ENCODE data around the gene RNASEH2C.
"Not testable (repeated sequence)": the region's sequence is repeated elsewhere in the genome, so short reads cannot be mapped to it uniquely, and the experiment has no call there.

The RNASEH2C gene

DNA sequence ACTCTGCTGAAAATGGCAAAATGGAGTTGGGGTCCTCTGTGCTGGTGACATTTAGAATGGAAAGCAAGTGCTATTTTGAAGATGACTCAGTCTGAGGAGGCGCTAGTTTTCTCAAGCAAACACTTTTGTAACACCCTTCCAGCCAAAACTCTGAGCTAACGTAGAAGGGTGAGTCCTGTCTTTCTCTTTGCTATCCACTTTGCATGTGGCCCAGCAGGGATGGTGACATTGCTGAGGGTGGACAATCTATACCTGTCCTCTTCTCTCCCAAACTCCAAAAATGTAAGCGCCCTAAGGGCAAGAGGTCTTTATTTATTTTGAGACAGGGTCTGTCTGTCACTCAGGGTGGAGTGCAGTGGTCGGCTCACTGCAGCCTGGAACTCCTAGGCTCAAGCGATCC, 12.1 kb downstream of the RNASEH2C start:
- no peak overlapping the region for H3K4me3 ChIP-seq (ENCODE audit: low read depth, low read length)
- no peaks in the 10 kb centered on the region for H3K27me3 ChIP-seq (ENCODE audit: insufficient read depth, low read length)
- WGBS (ENCODE audit: extremely low coverage, insufficient coverage, insufficient read length): no CpG with 5 or more reads among the region's 5 CpGs
- peak overlapping the region; percentile 24 for H2BK5ac ChIP-seq (ENCODE audit: low read depth, low read length, poor library complexity)
- peaks cover 4% of the 10 kb centered on the region for H3K79me2 ChIP-seq (ENCODE audit: control insufficient read depth, insufficient read depth, low read length, poor library complexity)
- no peak overlapping the region for H3K18ac ChIP-seq (ENCODE audit: low read length)
- no peak overlapping the region for H4K8ac ChIP-seq (ENCODE audit: low read depth, low read length)
- H4K91ac ChIP-seq (ENCODE audit: low read depth, low read length): peak overlapping the region; percentile 69
- no peak overlapping the region for H2AFZ ChIP-seq (ENCODE audit: insufficient read depth, low read length, poor library complexity)
- H3K9me3 ChIP-seq (ENCODE audit: insufficient read depth, low read depth, low read length): no peaks in the 10 kb centered on the region
- peaks cover 9 to 10% of the 10 kb centered on the region in 2 experiments for H3K4me1 ChIP-seq (ENCODE audit: control insufficient read depth in 1 of 2, insufficient read depth in 2 of 2, low read length in 2 of 2)
- peaks cover 5 to 6% of the 10 kb centered on the region in 2 experiments for H3K36me3 ChIP-seq (ENCODE audit: control insufficient read depth in 1 of 2, insufficient read depth in 2 of 2, low read length in 2 of 2)
- no peak overlapping the region for H3K4ac ChIP-seq (ENCODE audit: low read depth, low read length)
- H2BK12ac ChIP-seq (ENCODE audit: low read length): no peak overlapping the region
- no peak overlapping the region for H3K27ac ChIP-seq (ENCODE audit: low read depth, low read length)
- no peak overlapping the region for H3K23ac ChIP-seq (ENCODE audit: low read length)
- H4K12ac ChIP-seq (ENCODE audit: low read depth, low read length): no peak overlapping the region
- H3K14ac ChIP-seq (ENCODE audit: low read length): no peak overlapping the region
- peaks cover 13% of the 10 kb centered on the region for H3K79me1 ChIP-seq (ENCODE audit: low read length)
- H3K9ac ChIP-seq (ENCODE audit: low read length): no peak overlapping the region
- no peak overlapping the region for H2AK5ac ChIP-seq (ENCODE audit: low read length)
- H3K4me2 ChIP-seq (ENCODE audit: low read length): no peak overlapping the region
- peak; percentile 57 to 83 for DNase-seq
- no peak overlapping the region for H2BK120ac ChIP-seq (ENCODE audit: insufficient read depth, low read length, poor library complexity)

DNA sequence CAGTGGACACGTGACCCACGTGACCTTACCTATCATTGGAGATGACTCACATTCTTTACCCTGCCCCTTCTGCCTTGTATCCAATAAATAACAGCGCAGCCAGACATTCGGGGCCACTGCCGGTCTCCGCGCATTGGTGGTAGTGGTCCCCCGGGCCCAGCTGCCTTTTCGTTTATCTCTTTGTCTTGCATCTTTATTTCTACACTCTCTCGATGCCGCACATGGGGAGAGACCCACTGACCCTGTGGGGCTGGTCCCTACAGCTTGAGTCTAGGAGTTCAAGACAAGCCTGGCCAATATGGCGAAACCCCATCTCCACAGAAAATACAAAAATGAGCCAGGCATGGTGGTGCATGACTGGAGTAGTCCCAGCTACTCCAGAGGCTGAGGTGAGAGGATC, 13.6 kb downstream of the RNASEH2C start:
- DNase-seq; H3K4me2 ChIP-seq (ENCODE audit: low read length); H2BK5ac ChIP-seq (ENCODE audit: low read depth, low read length, poor library complexity); H3K23ac ChIP-seq (ENCODE audit: low read length); H3K4ac ChIP-seq (ENCODE audit: low read depth, low read length); H4K91ac ChIP-seq (ENCODE audit: low read depth, low read length); H3K27me3 ChIP-seq (ENCODE audit: insufficient read depth, low read length); H2BK120ac ChIP-seq (ENCODE audit: insufficient read depth, low read length, poor library complexity); H2AFZ ChIP-seq (ENCODE audit: insufficient read depth, low read length, poor library complexity); H3K9ac ChIP-seq (ENCODE audit: low read length); H4K8ac ChIP-seq (ENCODE audit: low read depth, low read length); H3K36me3 ChIP-seq (ENCODE audit: control insufficient read depth in 1 of 2, insufficient read depth in 2 of 2, low read length in 2 of 2); H2AK5ac ChIP-seq (ENCODE audit: low read length); H3K9me3 ChIP-seq (ENCODE audit: insufficient read depth, low read depth, low read length); H3K4me3 ChIP-seq (ENCODE audit: low read depth, low read length); H3K79me2 ChIP-seq (ENCODE audit: control insufficient read depth, insufficient read depth, low read length, poor library complexity); H4K12ac ChIP-seq (ENCODE audit: low read depth, low read length); H3K4me1 ChIP-seq (ENCODE audit: control insufficient read depth in 1 of 2, insufficient read depth in 2 of 2, low read length in 2 of 2); H2BK12ac ChIP-seq (ENCODE audit: low read length); H3K27ac ChIP-seq (ENCODE audit: low read depth, low read length); H3K18ac ChIP-seq (ENCODE audit: low read length); H3K79me1 ChIP-seq (ENCODE audit: low read length); H3K14ac ChIP-seq (ENCODE audit: low read length): not testable (repeated sequence)
- no CpG with 5 or more reads among the region's 12 CpGs for WGBS (ENCODE audit: extremely low coverage, insufficient coverage, insufficient read length)

DNA sequence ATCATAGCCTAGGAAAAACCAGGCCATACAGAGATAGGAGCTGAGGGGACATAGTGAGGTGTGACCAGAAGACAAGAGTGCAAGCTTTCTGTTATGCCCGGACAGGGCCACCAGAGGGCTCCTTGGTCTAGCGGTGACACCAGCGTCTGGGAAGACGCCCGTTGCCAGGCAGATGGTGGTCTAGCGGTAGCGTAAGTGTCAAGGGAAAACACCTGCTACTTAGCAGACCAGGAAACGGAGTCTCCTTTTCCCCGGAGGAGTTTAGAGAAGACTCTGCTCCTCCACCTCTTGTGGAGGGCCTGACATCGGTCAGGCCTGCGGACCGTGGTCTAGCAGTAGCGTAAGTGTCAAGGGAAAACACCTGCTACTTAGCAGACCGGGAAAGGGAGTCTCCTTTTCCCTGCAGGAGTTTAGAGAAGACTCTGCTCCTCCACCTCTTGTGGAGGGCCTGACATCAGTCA, 14.3 kb downstream of the RNASEH2C start:
- not testable (repeated sequence) for H3K79me2 ChIP-seq (ENCODE audit: control insufficient read depth, insufficient read depth, low read length, poor library complexity); H4K12ac ChIP-seq (ENCODE audit: low read depth, low read length); H2BK120ac ChIP-seq (ENCODE audit: insufficient read depth, low read length, poor library complexity); H2AK5ac ChIP-seq (ENCODE audit: low read length); H3K79me1 ChIP-seq (ENCODE audit: low read length); H3K36me3 ChIP-seq (ENCODE audit: control insufficient read depth in 1 of 2, insufficient read depth in 2 of 2, low read length in 2 of 2); H3K4me3 ChIP-seq (ENCODE audit: low read depth, low read length); H2BK12ac ChIP-seq (ENCODE audit: low read length); H3K4me1 ChIP-seq (ENCODE audit: control insufficient read depth in 1 of 2, insufficient read depth in 2 of 2, low read length in 2 of 2); H3K14ac ChIP-seq (ENCODE audit: low read length); H2BK5ac ChIP-seq (ENCODE audit: low read depth, low read length, poor library complexity); H3K27ac ChIP-seq (ENCODE audit: low read depth, low read length); H3K23ac ChIP-seq (ENCODE audit: low read length); H3K9ac ChIP-seq (ENCODE audit: low read length); H3K4ac ChIP-seq (ENCODE audit: low read depth, low read length); H4K91ac ChIP-seq (ENCODE audit: low read depth, low read length); H4K8ac ChIP-seq (ENCODE audit: low read depth, low read length); H2AFZ ChIP-seq (ENCODE audit: insufficient read depth, low read length, poor library complexity); H3K9me3 ChIP-seq (ENCODE audit: insufficient read depth, low read depth, low read length); H3K4me2 ChIP-seq (ENCODE audit: low read length); H3K18ac ChIP-seq (ENCODE audit: low read length); H3K27me3 ChIP-seq (ENCODE audit: insufficient read depth, low read length)
- WGBS (ENCODE audit: extremely low coverage, insufficient coverage, insufficient read length): no CpG with 5 or more reads among the region's 14 CpGs
- DNase-seq: peak; percentile 71 to 76

DNA sequence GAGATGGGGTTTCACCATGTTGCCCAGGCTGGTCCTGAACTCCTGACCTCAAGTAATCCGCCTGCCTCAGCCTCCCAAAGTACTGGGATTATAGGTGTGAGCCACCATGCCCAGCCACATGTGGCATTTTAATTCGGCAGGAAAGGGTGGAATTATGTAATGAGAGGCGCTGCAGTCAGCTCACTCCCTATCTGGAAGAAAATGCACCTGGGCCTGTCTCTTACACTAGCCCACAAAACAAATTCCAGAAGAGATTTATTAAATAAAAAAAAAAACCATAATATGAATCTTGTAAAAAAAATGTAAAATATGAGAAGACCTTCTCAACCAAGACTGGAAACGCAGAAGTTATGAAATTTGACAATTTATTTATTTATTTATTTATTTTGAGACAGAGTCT, 16.8 kb downstream of the RNASEH2C start:
- DNase-seq: no peak
- Histone ChIP-seq H3K23ac (ENCODE audit: low read length) (no peak overlapping the region), H3K27ac (ENCODE audit: low read depth, low read length) (no peak overlapping the region), H2BK5ac (ENCODE audit: low read depth, low read length, poor library complexity) (no peak overlapping the region), H3K4me2 (ENCODE audit: low read length) (no peak overlapping the region), H2AK5ac (ENCODE audit: low read length) (no peak overlapping the region), H3K14ac (ENCODE audit: low read length) (no peak overlapping the region), H2BK120ac (ENCODE audit: insufficient read depth, low read length, poor library complexity) (no peak overlapping the region), H3K9me3 (ENCODE audit: insufficient read depth, low read depth, low read length) (no peaks in the 10 kb centered on the region), H2BK12ac (ENCODE audit: low read length) (no peak overlapping the region), H3K9ac (ENCODE audit: low read length) (no peak overlapping the region), H3K4me1 (ENCODE audit: control insufficient read depth in 1 of 2, insufficient read depth in 2 of 2, low read length in 2 of 2) (no peaks in the 10 kb centered on the region), H3K79me1 (ENCODE audit: low read length) (no peaks in the 10 kb centered on the region), H4K91ac (ENCODE audit: low read depth, low read length) (no peak overlapping the region), H3K36me3 (ENCODE audit: control insufficient read depth in 1 of 2, insufficient read depth in 2 of 2, low read length in 2 of 2) (no peaks in the 10 kb centered on the region), H2AFZ (ENCODE audit: insufficient read depth, low read length, poor library complexity) (no peak overlapping the region), H3K18ac (ENCODE audit: low read length) (no peak overlapping the region), H3K27me3 (ENCODE audit: insufficient read depth, low read length) (no peaks in the 10 kb centered on the region), H3K4ac (ENCODE audit: low read depth, low read length) (no peak overlapping the region), H3K79me2 (ENCODE audit: control insufficient read depth, insufficient read depth, low read length, poor library complexity) (no peaks in the 10 kb centered on the region), H4K8ac (ENCODE audit: low read depth, low read length) (no peak overlapping the region), H3K4me3 (ENCODE audit: low read depth, low read length) (no peak overlapping the region), H4K12ac (ENCODE audit: low read depth, low read length) (no peak overlapping the region)
- WGBS (ENCODE audit: extremely low coverage, insufficient coverage, insufficient read length): no CpG with 5 or more reads among the region's 4 CpGs

Data from trophoblast cell (in vitro differentiated cells and primary cell).